Activated CD8-positive, alpha-beta memory T cell treated with anti-CD3 and anti-CD28 coated beads for 36 hours (primary cell): Measurements from ENCODE around the gene FRK. TPM values are rescaled to one million over a fixed set of nuclear protein-coding genes. Genes with fewer than 3 reads are reported as not detected.
"Not testable (repeated sequence)": the region's sequence is repeated elsewhere in the genome, so short reads cannot be mapped to it uniquely, and the experiment has no call there.

Experiments
- CTCF ChIA-PET: fragments of 350-600 bp; sonication (Branson Sonifier 250); formaldehyde crosslinking; loops from one replicate; lab custom pipeline; 2021; ENCODE audit warnings: antibody characterized with exemption; lab: Charles Lee
- POLR2A ChIA-PET: fragments of 350-600 bp; sonication (Branson Sonifier 250); formaldehyde crosslinking; loops from one replicate; lab custom pipeline; 2021; ENCODE audit warnings: antibody characterized with exemption; lab: Charles Lee
- total RNA-seq, 2 experiments: library from RNA; stranded (reverse); gene quantifications; one replicate each; pipeline ENCODE4 v1.2.3, GENCODE V29; 2021

Gene FRK, protein sequence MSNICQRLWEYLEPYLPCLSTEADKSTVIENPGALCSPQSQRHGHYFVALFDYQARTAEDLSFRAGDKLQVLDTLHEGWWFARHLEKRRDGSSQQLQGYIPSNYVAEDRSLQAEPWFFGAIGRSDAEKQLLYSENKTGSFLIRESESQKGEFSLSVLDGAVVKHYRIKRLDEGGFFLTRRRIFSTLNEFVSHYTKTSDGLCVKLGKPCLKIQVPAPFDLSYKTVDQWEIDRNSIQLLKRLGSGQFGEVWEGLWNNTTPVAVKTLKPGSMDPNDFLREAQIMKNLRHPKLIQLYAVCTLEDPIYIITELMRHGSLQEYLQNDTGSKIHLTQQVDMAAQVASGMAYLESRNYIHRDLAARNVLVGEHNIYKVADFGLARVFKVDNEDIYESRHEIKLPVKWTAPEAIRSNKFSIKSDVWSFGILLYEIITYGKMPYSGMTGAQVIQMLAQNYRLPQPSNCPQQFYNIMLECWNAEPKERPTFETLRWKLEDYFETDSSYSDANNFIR
- under 1 TPM; 0.04 to 0.06 TPM for total RNA-seq

DNA sequence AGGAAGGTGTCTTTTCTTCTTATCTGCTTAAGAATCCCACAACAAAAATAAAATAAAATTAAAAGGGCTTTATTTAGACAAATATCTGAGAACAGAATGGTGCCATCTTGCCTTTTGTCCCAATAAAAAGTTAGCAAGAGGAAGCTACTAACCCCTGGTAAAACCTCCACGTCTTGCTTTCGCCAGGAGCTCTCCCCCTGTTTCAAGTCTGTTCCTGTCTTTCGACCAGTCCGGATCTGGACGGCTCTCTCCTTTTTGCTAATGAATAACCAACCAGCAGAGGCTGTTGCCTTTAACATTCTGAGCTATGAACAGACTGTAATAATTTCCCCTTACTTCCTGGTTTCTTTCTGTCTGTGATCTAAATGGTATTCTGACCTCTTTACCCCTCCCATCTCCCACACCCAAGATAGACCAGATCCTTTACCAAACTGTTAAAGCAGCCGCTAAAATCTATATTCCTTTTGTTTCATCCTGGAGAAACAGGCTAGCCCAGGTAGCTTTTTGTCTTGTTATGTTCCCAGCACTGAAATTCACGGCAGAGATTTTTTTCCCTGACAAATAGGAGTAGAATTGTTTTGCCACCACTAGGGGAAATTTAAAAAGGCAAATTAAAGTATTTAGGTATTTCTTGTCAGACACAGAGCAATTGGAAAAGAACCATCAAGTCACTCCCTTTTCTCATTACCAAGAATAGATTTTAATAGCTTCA is at the start of gene FRK:
FRK (minus strand) TSS at position 320 of the 712 bp plus-strand sequence. CDS start 580 bp downstream, outside the sequence.
- CTCF ChIA-PET, result interaction anchor here (0.6 kb wide), 1 partner anchor 386 kb away, joined by 6 read pairs; no protein-coding TSS in a partner anchor
- POLR2A ChIA-PET, result no interaction called here

DNA sequence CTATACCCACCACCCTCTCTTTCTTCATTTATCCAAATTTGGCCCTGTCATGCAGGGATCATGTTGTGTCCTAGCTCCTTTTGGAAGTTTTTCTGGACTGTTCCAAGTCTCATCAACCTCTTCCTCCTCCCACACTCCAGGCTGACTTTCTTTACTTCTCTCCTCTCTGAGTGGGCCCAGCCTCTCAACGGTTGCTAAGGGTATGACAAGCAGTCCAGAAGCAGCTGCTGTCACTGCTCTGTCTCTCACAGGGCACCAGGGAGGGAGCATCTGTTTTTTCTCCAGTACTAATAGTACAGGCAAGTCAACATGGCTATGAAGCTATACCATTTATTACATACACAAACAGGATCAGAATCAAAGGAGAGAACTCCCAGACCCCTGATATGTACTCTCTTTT is 48.1 kb upstream of the FRK start:
- POLR2A ChIA-PET, result no interaction called here
- CTCF ChIA-PET, result interaction anchor here (1.0 kb wide), 1 partner anchor 13 kb away, joined by 3 read pairs; no protein-coding TSS in a partner anchor

DNA sequence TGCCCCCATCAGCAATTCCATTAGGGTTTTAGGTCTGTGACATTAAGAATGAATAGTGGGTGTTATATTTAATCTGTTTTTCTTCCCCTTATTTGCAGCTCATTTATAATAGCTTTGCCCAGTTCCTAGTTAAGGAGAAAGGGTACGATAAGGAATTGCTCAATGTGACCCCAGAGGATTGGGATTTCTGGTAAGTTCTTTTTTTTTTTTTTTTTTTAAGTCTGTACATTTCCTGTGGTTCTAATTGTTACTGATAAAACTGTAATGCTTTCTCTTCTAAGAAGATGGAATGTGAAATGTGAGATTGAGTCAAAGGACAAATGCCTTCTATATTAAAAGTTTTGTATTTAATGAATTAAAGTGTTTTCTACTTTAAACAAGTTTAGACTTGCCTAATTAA is 45.5 kb upstream of the FRK start:
- ChIA-PET POLR2A (interaction anchor here (0.6 to 0.7 kb wide), 2 partner anchors 29 to 563 kb away, joined by 3 to 5 read pairs; partner anchors contain the start of gene ZUP1), CTCF (interaction anchor here (0.6 kb wide), 1 partner anchor 10 kb away, joined by 3 read pairs; no protein-coding TSS in a partner anchor)

DNA sequence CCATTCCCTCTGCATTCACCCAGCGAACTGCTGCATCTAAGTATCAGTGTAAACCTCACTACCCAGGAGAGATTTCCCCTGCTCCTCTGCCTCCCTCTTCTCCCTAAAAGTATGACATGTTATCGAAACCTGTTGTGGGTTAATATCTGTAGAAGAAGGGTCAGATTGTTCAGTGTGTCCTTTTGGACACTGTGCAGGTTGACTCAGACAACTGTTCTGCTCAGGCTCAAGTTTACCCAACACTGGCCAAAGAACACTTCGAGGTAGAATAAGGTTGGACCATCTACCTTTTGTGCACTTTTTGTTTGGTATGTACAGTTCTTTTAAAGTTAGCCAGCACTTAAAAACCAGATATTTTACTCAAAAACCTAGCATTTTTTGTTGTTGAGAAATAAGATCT is 44.6 kb upstream of the FRK start:
- CTCF ChIA-PET, result no interaction called here
- POLR2A ChIA-PET, result no interaction called here

DNA sequence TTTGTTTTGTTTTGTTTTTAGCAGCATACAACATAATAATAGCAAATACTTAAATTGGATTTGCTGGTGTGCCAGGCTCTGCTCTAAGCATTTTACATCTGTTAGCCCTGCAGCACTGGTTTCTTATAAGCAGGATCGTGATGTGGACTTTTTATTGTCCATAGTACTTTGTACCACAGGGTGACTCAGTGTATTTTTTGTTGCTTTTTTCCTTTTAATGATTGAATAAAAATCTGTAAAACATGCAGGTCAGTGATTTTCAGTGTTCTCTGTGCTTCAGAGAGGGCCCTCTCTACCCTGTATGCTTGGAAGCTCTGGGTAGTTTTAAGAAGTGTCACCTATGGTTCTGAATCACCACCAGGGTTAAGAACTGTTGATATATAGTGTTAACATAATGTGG is 43.9 kb upstream of the FRK start:
- POLR2A ChIA-PET, result no interaction called here
- CTCF ChIA-PET, result no interaction called here

DNA sequence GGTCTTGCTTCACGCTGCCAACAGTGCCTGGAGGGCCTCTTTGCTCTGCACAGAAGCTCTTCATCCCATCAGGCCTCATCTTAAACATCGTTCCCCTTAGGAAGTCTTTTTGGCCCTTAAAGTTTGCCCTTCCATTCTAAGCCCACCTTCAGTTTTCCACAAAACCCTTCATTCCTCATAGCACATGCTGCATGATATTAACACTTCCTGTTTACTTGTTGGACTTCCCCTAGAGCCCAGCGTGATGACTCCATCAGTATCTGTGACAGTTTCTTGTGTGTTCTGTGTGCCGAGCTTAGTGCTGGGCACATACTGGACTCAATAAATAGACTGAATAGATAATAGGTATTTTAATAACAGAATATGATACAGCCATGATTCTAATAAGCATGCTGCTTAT is 42.2 kb upstream of the FRK start:
- ChIA-PET CTCF (interaction anchor here (0.8 to 1.6 kb wide), 3 partner anchors 9 to 34 kb away, joined by 3 to 5 read pairs (median 3); no protein-coding TSS in a partner anchor), POLR2A (no interaction called here)

DNA sequence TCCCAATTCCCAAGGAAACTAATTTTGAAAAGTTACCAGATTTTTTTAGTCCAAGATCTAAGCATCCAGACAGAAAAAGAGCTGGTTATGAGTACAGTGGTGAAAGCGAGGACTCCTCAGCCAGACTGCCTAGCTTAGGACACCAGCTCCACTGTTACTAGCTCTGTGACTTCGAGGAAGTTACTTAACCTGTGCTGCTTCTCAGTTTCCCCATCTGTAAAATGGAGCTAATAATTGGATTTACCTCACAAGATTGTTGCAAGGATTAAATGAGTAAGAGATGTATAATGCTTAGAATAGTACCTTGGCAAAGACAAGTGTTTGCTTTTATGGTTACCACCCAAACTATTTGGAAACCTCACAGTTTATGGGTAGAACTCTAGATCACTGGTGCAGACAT is 41.1 kb upstream of the FRK start:
- POLR2A ChIA-PET, result interaction anchor here (1.7 kb wide), 1 partner anchor 10 kb away, joined by 4 read pairs; no protein-coding TSS in a partner anchor
- CTCF ChIA-PET, result interaction anchor here (0.8 to 1.6 kb wide), 2 partner anchors 10 to 35 kb away, joined by 3 to 5 read pairs; no protein-coding TSS in a partner anchor

DNA sequence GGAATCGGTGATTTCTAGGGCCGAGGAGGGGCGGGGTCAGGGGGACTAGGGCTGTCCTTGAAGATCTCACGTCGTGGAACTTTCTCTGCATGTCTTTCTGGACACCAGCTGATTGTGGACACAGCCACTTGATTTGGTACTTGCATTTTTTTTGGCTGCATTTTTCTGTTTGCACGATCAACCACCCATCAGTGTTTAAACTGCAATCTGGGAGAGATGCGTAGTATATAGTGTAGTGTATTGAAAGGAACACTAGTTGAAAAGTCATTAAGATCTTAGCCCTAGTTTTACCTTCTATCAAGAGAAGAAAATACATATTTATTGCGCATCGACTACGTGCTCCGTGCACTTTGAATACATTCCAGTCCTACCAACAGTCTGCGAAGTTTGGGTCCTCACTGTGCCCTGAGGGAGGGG is 40.6 kb upstream of the FRK start:
- ChIA-PET POLR2A (interaction anchor here (1.7 kb wide), 1 partner anchor 11 kb away, joined by 4 read pairs; no protein-coding TSS in a partner anchor), CTCF (interaction anchor here (1.1 to 1.5 kb wide), 2 partner anchors 11 to 29 kb away, joined by 4 read pairs; no protein-coding TSS in a partner anchor)

DNA sequence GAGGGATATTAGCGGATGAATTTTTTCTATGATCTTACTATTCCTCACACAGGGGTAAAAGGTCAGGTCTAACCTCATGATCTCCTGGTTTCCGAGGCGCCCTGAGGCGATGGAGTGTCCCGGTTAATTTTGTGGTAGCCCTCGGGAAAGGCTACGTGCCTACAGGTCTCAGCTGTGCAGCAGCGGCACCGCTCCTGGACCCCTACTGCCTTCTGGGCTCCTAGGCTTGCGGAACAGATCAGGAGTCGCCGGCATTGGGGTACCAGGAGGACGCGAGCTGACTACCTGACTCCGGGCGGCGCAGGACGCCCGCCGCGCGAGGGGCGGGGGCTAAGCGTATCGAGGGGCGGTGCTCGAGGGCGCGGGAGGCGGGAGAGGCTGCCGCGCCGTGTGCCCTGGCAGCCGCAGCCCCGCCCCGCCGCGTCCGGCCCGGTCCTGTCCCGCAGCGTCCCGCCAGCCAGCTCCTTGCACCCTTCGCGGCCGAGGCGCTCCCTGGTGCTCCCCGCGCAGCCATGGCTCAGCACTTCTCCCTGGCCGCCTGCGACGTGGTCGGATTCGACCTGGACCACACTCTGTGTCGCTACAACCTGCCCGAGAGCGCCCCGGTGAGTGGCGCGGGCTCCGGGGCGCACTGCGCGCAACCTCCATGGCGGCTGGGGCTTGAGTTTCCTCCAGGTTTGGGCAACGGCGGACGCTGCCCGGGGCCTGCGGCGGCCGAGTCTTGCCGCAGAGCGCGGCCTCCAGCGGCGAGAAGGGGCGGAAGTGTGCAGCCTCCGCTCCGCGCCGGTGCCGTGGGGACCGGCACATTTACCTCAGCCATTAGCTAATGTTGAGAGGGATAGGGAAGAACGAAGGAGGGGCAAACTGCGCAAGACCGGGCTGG is 40.0 kb upstream of the FRK start, which contains the start of gene NT5DC1:
NT5DC1 (plus strand) TSS at position 435 of the 883 bp plus-strand sequence; CDS start at position 513, 78 bp downstream.
- POLR2A ChIA-PET, result interaction anchor here (0.6 to 1.7 kb wide), 4 partner anchors 11 to 179 kb away, joined by 3 to 4 read pairs (median 3); partner anchors contain the start of gene TSPYL1

DNA sequence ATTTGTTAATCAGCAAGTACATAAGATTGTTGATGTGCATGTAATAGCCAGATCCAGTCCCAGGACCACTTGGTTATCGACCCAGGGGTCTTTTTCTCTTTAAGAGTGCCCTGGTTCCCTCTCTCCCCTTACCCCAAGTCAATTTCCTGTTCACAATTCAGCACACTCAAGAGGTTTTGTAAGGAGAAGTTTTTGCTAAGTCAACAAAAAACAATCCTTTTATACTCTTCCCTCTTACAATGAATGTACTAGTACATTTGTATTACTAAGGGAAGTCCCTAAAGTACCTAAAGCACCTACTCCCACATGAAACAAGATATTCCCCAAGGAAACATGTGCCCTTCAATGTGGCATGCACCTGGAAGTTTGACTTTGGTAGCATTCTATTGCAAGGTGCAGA is 38.3 kb upstream of the FRK start:
- ChIA-PET POLR2A (no interaction called here), CTCF (no interaction called here)

More for the DNA sequence above, 40.0 kb upstream of the FRK start, which contains the start of gene NT5DC1:
- CTCF ChIA-PET, result interaction anchor here (1.1 to 1.5 kb wide), 2 partner anchors 12 to 30 kb away, joined by 4 read pairs; no protein-coding TSS in a partner anchor

DNA sequence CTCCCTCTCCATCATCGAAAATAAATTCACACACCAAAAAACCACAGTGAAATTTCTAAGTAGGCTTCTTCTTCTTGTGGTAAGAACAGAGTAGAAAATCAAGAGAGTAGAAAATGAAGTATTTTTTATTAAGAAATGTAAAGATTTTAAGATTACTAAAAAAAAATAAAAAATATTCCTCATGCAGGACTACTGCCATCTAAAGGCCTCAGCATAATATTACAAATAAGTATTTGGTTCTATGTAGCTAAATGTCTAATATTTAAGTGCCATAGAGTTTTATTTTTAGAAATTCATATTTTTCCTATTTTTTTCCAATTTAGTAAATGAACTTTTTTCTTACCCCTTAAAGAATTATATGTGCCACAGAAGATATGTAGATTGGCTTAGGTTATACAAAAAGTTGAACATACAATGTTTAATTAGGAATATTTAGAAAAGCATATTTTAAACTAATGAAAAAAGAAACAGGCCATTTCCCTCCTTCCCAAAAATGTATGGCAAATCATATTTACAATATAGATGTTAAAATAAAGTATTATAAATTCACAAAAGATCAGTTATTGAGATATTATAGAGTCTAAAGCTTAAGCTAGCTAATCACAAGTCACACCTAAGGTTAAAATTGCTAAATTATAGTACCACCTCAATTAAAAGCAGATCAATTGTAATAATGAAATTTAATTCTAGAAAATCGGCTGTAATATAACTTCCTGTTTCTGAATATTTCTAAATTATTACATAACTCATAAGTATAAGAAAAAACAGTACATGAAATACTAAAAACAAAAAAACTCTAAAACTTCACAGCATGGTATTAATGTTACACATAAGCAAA is 36.5 kb upstream of the FRK start:
- ChIA-PET CTCF (no interaction called here), POLR2A (no interaction called here)

DNA sequence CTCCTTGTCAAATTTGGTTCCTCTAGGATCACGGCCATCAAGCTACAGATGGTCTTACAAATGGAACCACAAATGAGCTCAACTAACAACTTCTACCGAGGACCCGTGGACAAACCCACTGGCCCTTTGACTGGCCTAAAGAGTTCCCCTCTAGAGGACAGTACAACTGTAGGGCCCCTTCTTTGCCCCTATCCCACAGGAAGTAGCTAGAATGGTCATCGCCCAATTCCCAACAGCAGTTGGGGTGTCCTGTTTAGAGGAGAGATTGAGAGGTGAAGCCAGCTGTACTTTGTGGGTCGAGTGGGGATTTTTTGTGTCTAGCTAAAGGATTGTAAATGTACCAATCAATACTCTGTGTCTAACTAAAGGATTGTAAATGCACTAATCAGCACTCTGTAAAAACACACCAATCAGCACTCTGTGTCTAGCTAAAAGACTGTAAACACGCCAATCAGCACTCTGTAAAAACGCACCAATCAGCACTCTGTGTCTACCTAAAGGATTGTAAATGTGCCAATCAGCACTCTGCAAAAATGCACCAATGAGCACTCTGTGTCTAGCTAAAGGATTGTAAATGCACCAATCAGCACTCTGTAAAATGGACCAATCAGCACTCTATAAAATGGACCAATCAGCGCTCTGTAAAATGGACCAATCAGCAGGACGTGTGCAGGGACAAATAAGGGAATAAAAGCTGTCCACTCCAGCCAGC is 35.5 kb upstream of the FRK start:
- POLR2A ChIA-PET, result not testable (repeated sequence)

DNA sequence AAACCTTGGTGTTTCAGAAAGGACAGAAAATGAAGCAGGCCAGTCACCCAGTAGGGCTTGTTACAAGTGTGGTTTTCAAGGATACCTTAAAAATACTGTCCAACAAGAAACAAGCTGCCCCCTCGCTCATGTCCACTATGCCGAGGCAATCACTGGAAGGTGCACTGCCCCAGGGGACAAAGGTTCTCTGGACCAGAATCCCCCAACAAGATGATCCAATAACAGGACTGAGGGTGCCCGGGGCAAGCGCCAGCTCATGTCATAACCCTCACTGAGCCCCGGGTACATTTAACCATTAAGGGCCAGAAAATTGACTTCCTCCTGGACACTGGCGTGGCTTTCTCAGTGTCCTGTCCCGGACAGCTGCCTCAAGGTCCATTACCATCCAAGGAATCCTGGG is 33.4 kb upstream of the FRK start:
- POLR2A ChIA-PET, result no interaction called here
- CTCF ChIA-PET, result no interaction called here

More for the DNA sequence above, 35.5 kb upstream of the FRK start:
- CTCF ChIA-PET, result interaction anchor here (1.0 to 1.4 kb wide), 3 partner anchors 8 to 70 kb away, joined by 3 read pairs; no protein-coding TSS in a partner anchor

DNA sequence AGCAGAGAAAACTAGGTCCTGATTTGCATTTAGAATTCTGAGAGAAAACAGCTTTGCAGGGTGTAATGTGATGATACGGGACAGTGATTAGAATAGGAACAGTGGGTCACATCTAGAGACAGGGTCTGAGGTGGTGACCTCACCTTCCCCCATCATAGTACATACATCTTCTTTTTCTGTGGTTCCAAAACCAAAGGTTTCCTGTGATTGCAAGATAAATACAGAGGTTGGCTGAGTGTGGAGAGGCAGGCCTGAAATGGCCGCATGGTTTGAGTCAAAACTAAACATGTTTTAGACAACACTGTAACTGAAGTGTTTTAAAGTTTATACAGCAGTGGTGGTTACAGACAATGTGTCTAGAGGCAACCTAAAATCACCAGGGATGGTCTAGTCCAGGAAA is 29.6 kb upstream of the FRK start:
- ChIA-PET CTCF (no interaction called here), POLR2A (no interaction called here)

DNA sequence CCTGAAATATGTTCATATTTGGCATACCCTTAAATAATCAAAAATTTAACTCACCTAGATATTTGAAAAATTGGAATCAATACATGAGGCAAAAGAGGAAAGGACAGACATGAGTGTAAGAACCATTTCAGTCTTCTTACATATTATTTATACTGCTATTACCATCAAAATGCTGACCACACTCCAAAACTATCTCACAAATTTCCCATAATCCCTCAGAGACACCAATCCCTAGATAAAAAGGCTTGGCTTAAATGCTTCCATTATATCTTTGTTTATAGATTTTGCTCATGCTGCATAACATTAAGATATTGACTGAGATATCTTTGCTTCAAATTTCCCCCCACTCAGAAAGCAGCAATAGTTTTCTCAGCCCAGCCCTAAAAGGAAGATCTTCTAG is 28.3 kb upstream of the FRK start:
- ChIA-PET POLR2A (no interaction called here), CTCF (no interaction called here)

DNA sequence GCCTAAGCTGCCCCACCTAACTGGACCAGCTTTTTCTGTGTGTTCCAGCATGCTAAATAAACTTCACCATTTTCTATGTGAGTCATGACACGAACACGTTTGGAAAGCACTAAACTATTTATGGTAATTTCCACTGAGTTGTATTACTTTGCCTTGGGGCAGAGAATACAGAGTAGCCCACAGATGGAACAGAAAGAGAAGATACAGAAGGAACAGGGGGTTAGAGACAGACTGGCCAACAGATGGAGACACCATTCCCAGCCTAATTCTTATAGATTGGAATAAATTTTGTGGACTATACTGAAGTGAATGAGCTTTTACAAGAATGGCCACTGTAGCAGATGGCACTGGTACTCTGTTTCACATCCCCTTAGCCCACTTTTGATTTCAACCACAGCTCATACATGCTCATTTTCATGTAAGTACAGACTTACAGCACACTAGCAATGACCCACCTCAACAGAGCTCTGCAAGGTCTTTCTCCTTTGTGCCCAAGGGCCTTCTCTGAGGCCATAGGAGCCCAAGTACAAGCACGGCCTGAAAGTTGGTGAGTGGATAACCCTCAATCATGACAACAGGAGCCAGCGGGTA is 26.8 kb upstream of the FRK start:
- CTCF ChIA-PET, result interaction anchor here (1.1 kb wide), 1 partner anchor 9 kb away, joined by 3 read pairs; no protein-coding TSS in a partner anchor

More for the DNA sequence above, 26.8 kb upstream of the FRK start:
- POLR2A ChIA-PET, result no interaction called here
